Measurements from ENCODE around the gene TTC7B. TPM values are rescaled to one million over a fixed set of nuclear protein-coding genes. Genes with fewer than 3 reads are reported as not detected.

Gene TTC7B
- total RNA-seq, 4 donors from 2014 or later = 35.0 to 78.7 (median 36.8) TPM

DNA sequence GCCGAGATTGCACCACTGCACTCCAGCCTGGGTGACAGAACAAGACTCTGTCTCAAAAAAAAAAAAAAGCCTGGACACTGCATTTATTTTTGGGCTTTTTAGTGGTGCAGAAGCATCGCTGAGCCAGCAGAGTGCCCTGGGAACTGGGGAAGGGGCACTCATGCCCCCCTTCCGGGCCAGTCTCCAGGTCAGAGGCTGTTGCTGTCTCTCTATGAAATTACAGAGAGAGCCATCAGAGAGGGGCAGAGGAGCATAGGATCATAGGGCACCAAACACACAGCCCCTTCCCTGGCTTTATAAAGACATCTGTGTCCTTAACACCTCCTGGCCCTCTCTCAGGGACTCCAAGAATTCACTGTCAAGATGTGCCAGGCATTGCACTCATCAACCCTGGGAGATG lies 223.6 kb downstream of the TTC7B start:
- ATAC-seq (no peak), DNase-seq (no peak)
- no peak overlapping the region for H3K4me3 ChIP-seq
- peaks cover 0 to 9% of the 10 kb centered on the region in 2 donors for H3K36me3 ChIP-seq
- in situ Hi-C loops (cut with MboI; ENCODE audit: low sequenced_read_pairs in 4 of 4) (no loop called here), intact Hi-C loops (cut with DNase I; ENCODE audit: low total_unique reads) (no loop called here)
- H3K4me1 ChIP-seq = peaks cover 9% of the 10 kb centered on the region in 2 donors
- TF ChIP-seq, protein P1, sequence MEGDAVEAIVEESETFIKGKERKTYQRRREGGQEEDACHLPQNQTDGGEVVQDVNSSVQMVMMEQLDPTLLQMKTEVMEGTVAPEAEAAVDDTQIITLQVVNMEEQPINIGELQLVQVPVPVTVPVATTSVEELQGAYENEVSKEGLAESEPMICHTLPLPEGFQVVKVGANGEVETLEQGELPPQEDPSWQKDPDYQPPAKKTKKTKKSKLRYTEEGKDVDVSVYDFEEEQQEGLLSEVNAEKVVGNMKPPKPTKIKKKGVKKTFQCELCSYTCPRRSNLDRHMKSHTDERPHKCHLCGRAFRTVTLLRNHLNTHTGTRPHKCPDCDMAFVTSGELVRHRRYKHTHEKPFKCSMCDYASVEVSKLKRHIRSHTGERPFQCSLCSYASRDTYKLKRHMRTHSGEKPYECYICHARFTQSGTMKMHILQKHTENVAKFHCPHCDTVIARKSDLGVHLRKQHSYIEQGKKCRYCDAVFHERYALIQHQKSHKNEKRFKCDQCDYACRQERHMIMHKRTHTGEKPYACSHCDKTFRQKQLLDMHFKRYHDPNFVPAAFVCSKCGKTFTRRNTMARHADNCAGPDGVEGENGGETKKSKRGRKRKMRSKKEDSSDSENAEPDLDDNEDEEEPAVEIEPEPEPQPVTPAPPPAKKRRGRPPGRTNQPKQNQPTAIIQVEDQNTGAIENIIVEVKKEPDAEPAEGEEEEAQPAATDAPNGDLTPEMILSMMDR (IDR thresholded peaks at IDR 0.05 in 4 of 5, conservative IDR thresholded peaks at IDR 0.05 in 1 of 5) = no peak
- no peak for TF ChIP-seq POLR2A (IDR thresholded peaks at IDR 0.05)
- no peaks in the 10 kb centered on the region for H3K27me3 ChIP-seq
- H3K27ac ChIP-seq = no peak overlapping the region
- H3K9me3 ChIP-seq = no peaks in the 10 kb centered on the region

GRCh38 chr14:90587918-90588317 lies 228.3 kb downstream of the TTC7B start:
- peak; percentile 94 to 98 for DNase-seq
- in situ Hi-C loops (cut with MboI; ENCODE audit: low sequenced_read_pairs in 4 of 4) = no loop called here
- intact Hi-C loops (cut with DNase I; ENCODE audit: low total_unique reads) = loop anchor here (1.0 to 10.0 kb wide), 6 partner anchors 36 to 1401 kb away; no protein-coding TSS in a partner anchor

DNA sequence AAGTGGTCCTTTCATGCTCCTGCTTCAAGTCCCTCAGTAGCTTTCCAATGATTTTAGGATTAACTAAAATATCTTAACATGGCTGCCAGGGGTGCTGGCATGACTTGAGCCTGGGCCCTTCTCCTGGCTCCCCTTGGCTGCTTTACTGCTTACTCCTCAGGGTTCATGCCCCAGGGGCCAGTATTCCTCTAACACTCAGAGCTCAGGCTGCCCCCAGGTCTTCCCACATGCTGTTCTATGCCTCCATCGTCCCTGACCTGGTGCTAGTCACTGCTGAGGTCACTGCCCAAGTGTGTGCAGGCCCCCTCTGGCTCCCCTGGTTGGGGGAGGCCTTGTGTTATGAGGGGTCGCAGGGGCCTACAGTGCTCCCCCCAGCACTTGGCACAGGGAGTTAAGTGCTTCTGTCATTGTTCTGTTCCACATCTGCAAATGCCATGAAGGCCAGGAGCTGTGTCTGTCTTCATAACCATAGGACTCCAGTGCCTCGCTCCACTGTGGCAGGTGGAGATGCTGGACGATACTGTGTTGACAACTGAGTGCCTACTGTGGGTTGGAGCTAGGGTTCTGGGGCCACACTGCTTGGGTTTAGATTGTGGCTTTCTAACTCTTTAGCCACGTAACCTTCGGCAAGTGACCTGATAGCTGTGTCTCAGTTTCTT lies 228.8 kb downstream of the TTC7B start:
- H3K27ac ChIP-seq = peak overlapping the region; percentile 83 to 91 (median 84)
- no peaks in the 10 kb centered on the region for H3K9me3 ChIP-seq
- in situ Hi-C loops (cut with MboI; ENCODE audit: low sequenced_read_pairs in 4 of 4) = no loop called here
- intact Hi-C loops (cut with DNase I; ENCODE audit: low total_unique reads) = loop anchor here (5.0 to 10.0 kb wide), 3 partner anchors 170 to 1400 kb away; no protein-coding TSS in a partner anchor
- H3K4me3 ChIP-seq = no peak overlapping the region
- H3K4me1 ChIP-seq = peaks cover 16 to 17% of the 10 kb centered on the region in 2 donors
- H3K36me3 ChIP-seq = no peaks in the 10 kb centered on the region
- DNase-seq (peak; percentile 31 to 51), ATAC-seq (peak; percentile 37 to 58)
- TF ChIP-seq, protein P1 (IDR thresholded peaks at IDR 0.05 in 4 of 5, conservative IDR thresholded peaks at IDR 0.05 in 1 of 5) = no peak
- TF ChIP-seq POLR2A (IDR thresholded peaks at IDR 0.05) = no peak
- H3K27me3 ChIP-seq = no peaks in the 10 kb centered on the region

More at GRCh38 chr14:90587918-90588317, 228.3 kb downstream of the TTC7B start:
- H3K27me3 ChIP-seq = no peaks in the 10 kb centered on the region
- no peak overlapping the region for H3K4me3 ChIP-seq
- peak overlapping the region; percentile 84 to 91 (median 87) for H3K27ac ChIP-seq
- H3K9me3 ChIP-seq = no peaks in the 10 kb centered on the region
- peaks cover 16 to 17% of the 10 kb centered on the region in 2 donors for H3K4me1 ChIP-seq
- H3K36me3 ChIP-seq = peaks cover 0 to 4% of the 10 kb centered on the region in 2 donors
- ATAC-seq = peak; percentile 96 to 97
- TF ChIP-seq POLR2A (IDR thresholded peaks at IDR 0.05) = no peak
- TF ChIP-seq, protein P1 (IDR thresholded peaks at IDR 0.05 in 4 of 5, conservative IDR thresholded peaks at IDR 0.05 in 1 of 5) = no peak

GRCh38 chr14:90585106-90585505 lies 231.1 kb downstream of the TTC7B start:
- in situ Hi-C loops (cut with MboI; ENCODE audit: low sequenced_read_pairs in 4 of 4) = no loop called here
- ATAC-seq = no peak
- Histone ChIP-seq H3K27me3 (no peaks in the 10 kb centered on the region), H3K9me3 (no peaks in the 10 kb centered on the region), H3K27ac (peak overlapping the region in 3 of 4 donors; percentile 17 to 54 (median 35)), H3K4me3 (no peak overlapping the region), H3K36me3 (no peaks in the 10 kb centered on the region), H3K4me1 (peaks cover 26 to 35% of the 10 kb centered on the region in 2 donors)
- no peak for DNase-seq
- intact Hi-C loops (cut with DNase I; ENCODE audit: low total_unique reads) = loop anchor here (5.0 to 10.0 kb wide), 3 partner anchors 172 to 1398 kb away; no protein-coding TSS in a partner anchor
- TF ChIP-seq, protein P1 (IDR thresholded peaks at IDR 0.05 in 4 of 5, conservative IDR thresholded peaks at IDR 0.05 in 1 of 5) = no peak
- no peak for TF ChIP-seq POLR2A (IDR thresholded peaks at IDR 0.05)

Data from gastrocnemius medialis (tissue), 4 donors.